ENCODE data around the gene CELSR3.

The CELSR3 gene, protein sequence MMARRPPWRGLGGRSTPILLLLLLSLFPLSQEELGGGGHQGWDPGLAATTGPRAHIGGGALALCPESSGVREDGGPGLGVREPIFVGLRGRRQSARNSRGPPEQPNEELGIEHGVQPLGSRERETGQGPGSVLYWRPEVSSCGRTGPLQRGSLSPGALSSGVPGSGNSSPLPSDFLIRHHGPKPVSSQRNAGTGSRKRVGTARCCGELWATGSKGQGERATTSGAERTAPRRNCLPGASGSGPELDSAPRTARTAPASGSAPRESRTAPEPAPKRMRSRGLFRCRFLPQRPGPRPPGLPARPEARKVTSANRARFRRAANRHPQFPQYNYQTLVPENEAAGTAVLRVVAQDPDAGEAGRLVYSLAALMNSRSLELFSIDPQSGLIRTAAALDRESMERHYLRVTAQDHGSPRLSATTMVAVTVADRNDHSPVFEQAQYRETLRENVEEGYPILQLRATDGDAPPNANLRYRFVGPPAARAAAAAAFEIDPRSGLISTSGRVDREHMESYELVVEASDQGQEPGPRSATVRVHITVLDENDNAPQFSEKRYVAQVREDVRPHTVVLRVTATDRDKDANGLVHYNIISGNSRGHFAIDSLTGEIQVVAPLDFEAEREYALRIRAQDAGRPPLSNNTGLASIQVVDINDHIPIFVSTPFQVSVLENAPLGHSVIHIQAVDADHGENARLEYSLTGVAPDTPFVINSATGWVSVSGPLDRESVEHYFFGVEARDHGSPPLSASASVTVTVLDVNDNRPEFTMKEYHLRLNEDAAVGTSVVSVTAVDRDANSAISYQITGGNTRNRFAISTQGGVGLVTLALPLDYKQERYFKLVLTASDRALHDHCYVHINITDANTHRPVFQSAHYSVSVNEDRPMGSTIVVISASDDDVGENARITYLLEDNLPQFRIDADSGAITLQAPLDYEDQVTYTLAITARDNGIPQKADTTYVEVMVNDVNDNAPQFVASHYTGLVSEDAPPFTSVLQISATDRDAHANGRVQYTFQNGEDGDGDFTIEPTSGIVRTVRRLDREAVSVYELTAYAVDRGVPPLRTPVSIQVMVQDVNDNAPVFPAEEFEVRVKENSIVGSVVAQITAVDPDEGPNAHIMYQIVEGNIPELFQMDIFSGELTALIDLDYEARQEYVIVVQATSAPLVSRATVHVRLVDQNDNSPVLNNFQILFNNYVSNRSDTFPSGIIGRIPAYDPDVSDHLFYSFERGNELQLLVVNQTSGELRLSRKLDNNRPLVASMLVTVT (N-terminal part only)

DNA sequence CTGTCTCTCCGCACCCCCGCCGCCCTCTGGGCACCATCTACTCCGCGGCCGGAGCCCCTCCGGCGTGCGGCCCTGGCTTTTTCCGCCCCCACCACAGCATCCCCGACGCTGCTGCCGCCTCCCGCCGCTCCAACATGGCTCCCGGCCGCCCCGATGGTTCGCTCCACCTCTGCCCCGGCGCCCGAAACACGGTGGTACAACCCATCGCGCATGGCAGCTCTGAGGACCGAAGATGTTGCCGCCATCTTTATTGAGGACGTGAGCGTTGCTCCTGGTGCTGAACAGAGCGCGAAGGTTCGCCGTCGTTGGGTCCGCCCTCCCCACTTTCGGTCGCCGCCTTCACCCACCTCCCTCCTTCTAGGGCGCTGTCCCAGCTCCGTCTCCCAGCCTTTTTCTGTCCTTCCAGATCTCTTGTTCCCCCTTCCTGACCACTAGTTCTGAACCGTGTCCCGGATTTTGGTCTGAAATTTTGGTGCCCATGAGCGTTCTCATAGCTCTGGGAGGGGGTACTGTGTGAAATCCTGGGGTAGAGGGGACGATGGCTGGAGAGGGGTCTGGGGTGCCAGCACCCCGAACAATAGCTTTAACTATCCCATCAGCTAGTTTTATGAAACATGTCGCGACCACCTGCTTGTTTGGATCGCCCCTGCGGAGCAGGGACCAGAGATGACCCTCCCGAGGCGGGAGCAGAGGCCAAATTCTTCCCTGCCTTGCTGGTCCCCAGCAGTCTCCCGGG lies at the start of gene CELSR3:
Gene CELSR3 (minus strand): TSS at position 134 of the 736 bp plus-strand sequence. CDS start 252 bp downstream, outside the sequence.
- DNase-seq (ENCODE audit: low read depth in 1 of 2, low spot score in 1 of 2), result peak; percentile 88 to 94
- no peak for TF ChIP-seq JUND (IDR thresholded peaks at IDR 0.05; ENCODE audit: low read depth)
- in situ Hi-C loops (cut with HindIII; ENCODE audit: low pct_unique_long_range_greater_than_20kb, low sequenced_read_pairs), result no loop called here

DNA sequence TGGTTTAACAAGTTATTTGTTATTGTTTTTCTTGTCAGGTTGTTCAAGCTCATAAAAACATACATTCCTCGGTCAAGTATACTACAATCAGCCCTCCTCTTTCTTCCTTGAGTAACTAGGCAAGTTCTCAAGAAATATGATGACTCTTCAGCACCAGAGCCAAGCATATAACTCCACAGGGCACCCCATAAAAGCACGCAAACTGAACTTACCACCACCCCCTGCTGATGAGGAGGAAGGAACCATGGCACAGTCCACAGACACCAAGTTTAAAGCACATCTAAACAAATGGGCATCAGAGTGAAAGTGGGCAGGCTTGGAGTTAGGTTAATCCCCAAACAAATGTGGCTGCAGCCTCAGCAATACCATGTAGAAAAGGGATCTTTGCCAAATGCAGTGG lies 49.0 kb upstream of the CELSR3 start:
- DNase-seq (ENCODE audit: low read depth in 1 of 2, low spot score in 1 of 2), result no peak
- in situ Hi-C loops (cut with HindIII; ENCODE audit: low pct_unique_long_range_greater_than_20kb, low sequenced_read_pairs), result no loop called here
- no peak for TF ChIP-seq JUND (IDR thresholded peaks at IDR 0.05; ENCODE audit: low read depth)

DNA sequence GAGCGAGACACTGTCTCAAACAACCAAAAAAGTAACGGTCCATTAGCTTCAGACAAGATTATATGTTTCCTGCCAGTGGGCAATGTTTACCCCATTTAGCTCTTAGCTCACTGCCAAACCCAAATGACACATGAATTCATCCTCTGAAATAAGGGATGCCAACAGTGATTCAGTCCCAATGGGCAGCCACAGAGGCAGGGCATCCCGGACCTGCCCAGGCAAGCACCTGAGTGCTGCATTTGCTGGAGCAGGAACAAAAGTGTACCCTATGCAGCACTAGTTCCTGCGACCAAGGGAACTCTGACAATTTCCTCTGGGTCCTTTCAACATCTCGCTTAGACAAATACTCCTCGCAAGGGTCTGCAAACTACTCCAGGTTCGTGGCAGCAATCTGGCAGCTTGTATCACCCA lies 46.4 kb upstream of the CELSR3 start:
- in situ Hi-C loops (cut with HindIII; ENCODE audit: low pct_unique_long_range_greater_than_20kb, low sequenced_read_pairs), result no loop called here
- no peak for DNase-seq (ENCODE audit: low read depth in 1 of 2, low spot score in 1 of 2)
- no peak for TF ChIP-seq JUND (IDR thresholded peaks at IDR 0.05; ENCODE audit: low read depth)

DNA sequence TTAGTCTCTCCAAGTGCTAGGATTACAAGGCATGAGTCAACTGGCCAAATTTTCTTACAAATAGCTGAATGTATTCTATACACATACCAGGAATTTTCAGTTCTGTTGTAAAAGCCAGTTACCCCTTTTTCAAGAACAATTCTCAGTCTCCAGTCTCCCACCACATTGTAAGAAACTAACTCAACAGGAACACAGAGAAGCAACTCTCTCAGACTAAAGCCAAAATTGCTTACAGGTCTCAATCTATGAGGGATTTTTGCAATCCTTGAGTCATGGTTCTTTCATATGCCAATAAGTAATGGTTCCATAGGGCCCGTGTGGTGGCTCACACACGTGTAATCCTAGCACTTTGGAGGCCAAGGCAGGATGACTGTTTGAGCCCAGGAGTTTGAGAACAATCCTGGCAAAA lies 45.8 kb upstream of the CELSR3 start:
- in situ Hi-C loops (cut with HindIII; ENCODE audit: low pct_unique_long_range_greater_than_20kb, low sequenced_read_pairs), result no loop called here
- no peak for TF ChIP-seq JUND (IDR thresholded peaks at IDR 0.05; ENCODE audit: low read depth)
- DNase-seq (ENCODE audit: low read depth in 1 of 2, low spot score in 1 of 2), result no peak

DNA sequence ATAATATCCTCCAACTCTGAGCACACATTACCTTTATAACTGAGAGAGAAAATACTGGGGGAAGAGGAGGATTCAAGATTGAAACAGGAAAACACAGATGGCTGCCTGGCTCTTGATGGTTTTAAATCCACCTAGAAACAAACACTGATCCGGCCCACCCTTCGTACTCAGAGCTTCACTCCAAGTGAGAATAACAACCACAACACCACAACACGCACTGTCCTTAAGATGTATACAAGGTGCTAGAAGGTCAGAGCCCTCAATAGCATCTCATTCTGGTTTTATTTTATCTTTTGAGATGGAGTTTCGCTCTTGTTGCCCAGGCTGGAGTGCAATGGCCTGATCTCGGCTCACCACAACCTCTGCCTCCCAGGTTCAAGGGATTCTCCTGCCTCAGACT lies 44.5 kb upstream of the CELSR3 start:
- no peak for DNase-seq (ENCODE audit: low read depth in 1 of 2, low spot score in 1 of 2)
- no peak for TF ChIP-seq JUND (IDR thresholded peaks at IDR 0.05; ENCODE audit: low read depth)
- in situ Hi-C loops (cut with HindIII; ENCODE audit: low pct_unique_long_range_greater_than_20kb, low sequenced_read_pairs), result no loop called here

DNA sequence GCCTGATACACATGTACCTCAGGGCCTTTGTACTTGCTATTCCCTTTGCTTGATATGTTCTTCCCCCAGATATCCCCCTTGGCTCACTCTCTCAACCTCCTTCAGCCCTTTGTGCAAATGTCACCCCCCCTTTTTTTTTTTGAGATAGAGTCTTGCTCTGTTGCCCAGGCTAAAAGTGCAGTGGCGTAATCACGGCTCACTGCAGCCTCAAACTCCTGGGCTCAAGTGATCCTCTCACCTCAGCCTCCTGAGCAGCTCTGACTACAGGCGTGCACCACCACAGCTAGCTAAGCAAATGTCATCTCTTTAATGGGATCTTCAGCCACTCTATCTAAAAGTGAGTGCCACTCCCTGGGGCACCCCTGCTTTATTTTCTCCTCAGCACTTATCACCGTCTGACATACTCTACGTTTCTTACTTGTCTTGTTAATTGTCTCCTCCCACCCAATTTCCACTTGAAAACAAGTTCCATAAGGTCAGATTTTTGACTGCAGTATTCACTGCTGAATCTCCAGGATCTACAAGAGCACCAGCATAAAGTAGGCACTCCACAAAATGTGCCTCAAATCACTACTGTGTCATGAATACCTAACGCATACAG lies 39.7 kb upstream of the CELSR3 start:
- no peak for DNase-seq (ENCODE audit: low read depth in 1 of 2, low spot score in 1 of 2)
- in situ Hi-C loops (cut with HindIII; ENCODE audit: low pct_unique_long_range_greater_than_20kb, low sequenced_read_pairs), result no loop called here
- TF ChIP-seq JUND (IDR thresholded peaks at IDR 0.05; ENCODE audit: low read depth), result no peak

DNA sequence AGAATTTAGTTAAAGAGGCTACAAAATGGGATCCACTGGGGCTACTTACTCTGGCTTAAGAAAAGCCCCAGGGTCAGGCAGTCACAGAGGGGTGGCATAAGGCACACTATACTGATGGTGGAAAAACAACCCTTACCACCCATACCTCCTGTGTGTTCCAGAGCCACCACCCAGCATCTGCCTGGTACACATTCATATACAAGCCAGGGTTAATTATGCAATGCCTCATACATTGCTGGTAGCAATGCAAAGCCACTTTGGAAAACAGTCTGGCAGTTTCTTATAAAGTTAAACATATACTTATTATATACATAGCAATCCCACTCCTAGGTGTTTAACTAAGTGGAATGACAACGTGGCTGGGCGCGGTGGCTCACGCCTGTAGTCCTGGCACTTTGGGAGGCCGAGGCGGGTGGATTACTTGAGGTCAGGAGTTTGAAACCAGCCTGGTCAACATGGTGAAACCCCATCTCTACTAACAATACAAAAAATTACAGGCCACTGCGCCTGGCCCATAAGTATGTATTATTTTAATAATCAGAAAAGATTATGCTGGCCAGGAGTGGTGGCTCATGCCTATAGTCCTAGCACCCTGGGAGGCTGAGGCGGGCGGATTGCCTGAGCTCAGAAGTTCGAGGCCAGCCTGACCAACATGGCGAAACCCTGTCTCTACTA lies 38.2 kb upstream of the CELSR3 start:
- no peak for DNase-seq (ENCODE audit: low read depth in 1 of 2, low spot score in 1 of 2)
- TF ChIP-seq JUND (IDR thresholded peaks at IDR 0.05; ENCODE audit: low read depth), result no peak
- in situ Hi-C loops (cut with HindIII; ENCODE audit: low pct_unique_long_range_greater_than_20kb, low sequenced_read_pairs), result no loop called here

DNA sequence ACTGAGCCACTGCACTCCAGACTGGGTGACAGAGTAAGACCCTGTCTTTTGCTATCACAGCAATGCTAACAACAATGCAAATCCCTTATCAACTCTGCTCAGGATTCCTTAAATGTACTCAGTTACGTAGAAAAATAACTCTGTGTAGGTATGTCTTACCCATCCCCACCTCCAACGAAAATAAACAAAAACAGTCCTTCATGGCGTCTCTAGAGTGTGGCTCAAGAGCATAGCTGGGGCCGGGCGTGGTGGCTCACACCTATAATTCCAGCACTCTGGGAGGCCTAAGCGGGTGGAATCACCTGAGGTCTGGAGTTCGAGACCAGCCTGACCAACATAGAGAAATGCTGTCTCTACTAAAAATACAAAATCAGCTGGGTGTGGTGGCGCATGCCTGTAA lies 36.2 kb upstream of the CELSR3 start:
- no peak for TF ChIP-seq JUND (IDR thresholded peaks at IDR 0.05; ENCODE audit: low read depth)
- in situ Hi-C loops (cut with HindIII; ENCODE audit: low pct_unique_long_range_greater_than_20kb, low sequenced_read_pairs), result no loop called here
- DNase-seq (ENCODE audit: low read depth in 1 of 2, low spot score in 1 of 2), result no peak

DNA sequence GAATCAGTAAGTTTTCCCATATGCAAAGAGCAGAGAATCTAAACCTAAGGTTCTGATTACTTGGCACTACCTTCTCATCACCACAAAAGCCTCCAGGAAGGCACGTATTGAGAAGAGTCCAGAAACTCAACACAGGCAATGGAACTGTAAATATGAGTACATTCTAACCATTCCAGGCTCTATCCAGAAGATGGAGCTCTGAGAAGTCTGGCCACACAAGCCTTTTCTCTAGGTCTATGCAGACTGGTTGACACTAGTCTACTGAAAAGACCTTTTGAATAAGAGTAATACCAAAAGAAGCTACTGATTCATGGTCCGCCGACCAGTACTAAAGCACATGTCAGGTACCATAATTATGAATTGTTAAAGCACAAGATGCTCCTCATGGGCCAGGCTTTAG lies 35.3 kb upstream of the CELSR3 start:
- DNase-seq (ENCODE audit: low read depth in 1 of 2, low spot score in 1 of 2), result peak in 1 of 2 experiments; percentile 51
- in situ Hi-C loops (cut with HindIII; ENCODE audit: low pct_unique_long_range_greater_than_20kb, low sequenced_read_pairs), result no loop called here
- TF ChIP-seq JUND (IDR thresholded peaks at IDR 0.05; ENCODE audit: low read depth), result no peak

DNA sequence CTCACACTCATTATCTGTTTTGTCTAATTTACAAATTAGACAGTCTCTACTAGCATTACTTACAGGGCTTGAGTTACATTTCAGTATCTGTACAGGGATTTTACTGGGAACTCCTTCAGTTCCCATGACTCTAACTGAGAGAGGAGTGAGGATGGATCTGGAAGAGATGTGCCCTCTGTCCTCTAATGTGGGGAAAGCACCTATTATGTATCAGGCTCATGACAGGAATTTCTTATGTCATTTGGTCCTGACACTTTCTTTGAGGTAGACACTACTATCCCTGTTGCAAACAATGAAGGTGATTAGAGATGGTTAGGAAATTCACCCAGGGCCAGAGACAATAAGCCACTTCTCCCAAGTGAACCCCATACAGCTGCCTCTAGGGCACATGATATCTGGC lies 33.9 kb upstream of the CELSR3 start:
- no peak for DNase-seq (ENCODE audit: low read depth in 1 of 2, low spot score in 1 of 2)
- no peak for TF ChIP-seq JUND (IDR thresholded peaks at IDR 0.05; ENCODE audit: low read depth)
- in situ Hi-C loops (cut with HindIII; ENCODE audit: low pct_unique_long_range_greater_than_20kb, low sequenced_read_pairs), result no loop called here

DNA sequence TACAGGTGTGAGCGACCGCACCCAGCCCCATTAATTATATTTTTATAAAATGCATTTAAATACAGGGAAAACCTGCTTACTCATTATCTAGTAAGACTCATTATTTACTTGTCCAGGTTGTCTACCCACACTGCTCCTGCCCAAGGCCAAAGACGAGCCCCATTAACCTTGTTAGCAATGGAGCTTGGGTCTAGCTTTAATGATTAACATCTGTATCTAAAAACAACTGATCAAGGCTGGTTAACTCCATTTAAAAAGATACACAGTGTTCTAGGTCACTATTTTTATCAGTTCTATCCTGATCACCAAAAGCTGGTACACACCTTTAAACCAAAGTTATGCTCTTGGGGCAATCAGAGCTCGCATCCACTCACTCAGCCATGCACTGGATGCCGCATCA lies 33.5 kb upstream of the CELSR3 start:
- DNase-seq (ENCODE audit: low read depth in 1 of 2, low spot score in 1 of 2), result no peak
- in situ Hi-C loops (cut with HindIII; ENCODE audit: low pct_unique_long_range_greater_than_20kb, low sequenced_read_pairs), result no loop called here
- no peak for TF ChIP-seq JUND (IDR thresholded peaks at IDR 0.05; ENCODE audit: low read depth)
